Measurements from ENCODE around the gene SRP54.
"Not testable (repeated sequence)": the region's sequence is repeated elsewhere in the genome, so short reads cannot be mapped to it uniquely, and the experiment has no call there.

SRP54 gene

GRCh38 chr14:34982421-34983147 is at the start of gene SRP54:
TSS of gene SRP54 (plus strand) at chr14:34982992. CDS start at chr14:34996710, 13,718 bp downstream.
- DNase-seq = peak; percentile 91

- no peak for DNase-seq
Observed at GRCh38 chr14:34933301-34933700, 49.5 kb upstream of the SRP54 start.

GRCh38 chr14:34935488-34935887 is 47.3 kb upstream of the SRP54 start:
- no peak for DNase-seq

- no peak for DNase-seq
Observed at GRCh38 chr14:34937442-34937841, 45.4 kb upstream of the SRP54 start.

- no peak for DNase-seq
Observed at GRCh38 chr14:34937876-34938275, 44.9 kb upstream of the SRP54 start.

- DNase-seq = no peak
Observed at GRCh38 chr14:34943506-34943905, 39.3 kb upstream of the SRP54 start.

GRCh38 chr14:34944744-34945143 is 38.0 kb upstream of the SRP54 start:
- no peak for DNase-seq

GRCh38 chr14:34946699-34947098 is 36.1 kb upstream of the SRP54 start:
- no peak for DNase-seq

- no peak for DNase-seq
Observed at GRCh38 chr14:34951286-34951685, 31.5 kb upstream of the SRP54 start.

GRCh38 chr14:34956931-34957330 is 25.9 kb upstream of the SRP54 start:
- no peak for DNase-seq

- no peak for DNase-seq
Observed at GRCh38 chr14:34957771-34958286, 25.0 kb upstream of the SRP54 start.

- DNase-seq = not testable (repeated sequence)
Observed at GRCh38 chr14:34962106-34962505, 20.7 kb upstream of the SRP54 start.

GRCh38 chr14:34964977-34965764 is 17.6 kb upstream of the SRP54 start:
- no peak for DNase-seq

- no peak for DNase-seq
Observed at GRCh38 chr14:34965912-34966311, 16.9 kb upstream of the SRP54 start.

- DNase-seq = no peak
Observed at GRCh38 chr14:34966413-34966812, 16.4 kb upstream of the SRP54 start.

GRCh38 chr14:34970665-34971064 is 12.1 kb upstream of the SRP54 start:
- DNase-seq = no peak

GRCh38 chr14:34971381-34971780 is 11.4 kb upstream of the SRP54 start:
- no peak for DNase-seq

GRCh38 chr14:34971801-34972200 is 11.0 kb upstream of the SRP54 start:
- no peak for DNase-seq

GRCh38 chr14:34978444-34978843 is 4.3 kb upstream of the SRP54 start:
- no peak for DNase-seq

- no peak for DNase-seq
Observed at GRCh38 chr14:34980337-34980900, 2.4 kb upstream of the SRP54 start.

GRCh38 chr14:34981743-34982420 is 910 bp upstream of the SRP54 start:
- no peak for DNase-seq

- no peak for DNase-seq
Observed at GRCh38 chr14:34983148-34983760, 462 bp downstream of the SRP54 start.

GRCh38 chr14:34983786-34984185 is 994 bp downstream of the SRP54 start:
- no peak for DNase-seq

Measured in NCI-H1436 treated with DMSO at 0.1 percent for 48 hours (cell line).